Activated CD4-positive, CD25-positive, alpha-beta regulatory T cell treated with anti-CD3 and anti-CD28 coated beads, Interleukin-2, amount 50 U/mL, for 16 hours (primary cell): ENCODE results near the gene IRF7.
"Not testable (repeated sequence)": the region's sequence is repeated elsewhere in the genome, so short reads cannot be mapped to it uniquely, and the experiment has no call there.

Experiments used
- DNase-seq: peaks from one replicate; pipeline ENCODE4 v3.0.0-alpha.2; 2020; ENCODE audit warnings: low read depth, low spot score

Gene IRF7

GRCh38 chr11:615504-616319, at the start of gene IRF7:
TSS of gene IRF7 (minus strand) at chr11:615950. CDS start at chr11:615364, 586 bp downstream.
- DNase-seq = peak; percentile 75

DNA sequence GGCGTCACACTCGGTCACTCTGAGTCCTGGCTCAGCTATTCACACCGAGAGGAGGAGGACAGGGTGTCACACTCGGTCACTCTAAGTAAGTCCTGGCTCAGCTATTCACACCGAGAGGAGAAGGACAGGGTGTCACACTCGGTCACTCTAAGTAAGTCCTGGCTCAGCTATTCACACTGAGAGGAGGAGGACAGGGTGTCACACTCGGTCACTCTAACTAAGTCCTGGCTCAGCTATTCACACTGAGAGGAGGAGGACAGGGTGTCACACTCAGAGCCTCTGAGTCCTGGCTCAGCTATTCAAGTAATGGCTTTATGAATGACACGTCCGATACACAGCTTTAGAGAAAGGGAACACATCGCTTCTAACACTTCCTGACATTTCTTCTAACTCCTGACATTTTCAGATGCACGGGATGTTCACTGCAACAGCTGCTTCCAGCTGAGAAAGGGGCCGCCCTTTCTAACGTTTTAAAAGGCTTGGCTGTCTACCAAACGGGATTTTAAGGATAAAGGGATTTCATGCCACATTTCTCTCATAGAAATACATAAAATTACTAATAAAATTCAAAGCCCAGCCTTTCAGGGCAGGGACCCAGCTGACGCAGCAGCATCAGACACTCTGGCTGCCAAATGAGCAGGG, 49.4 kb upstream of the IRF7 start:
- DNase-seq = no peak

DNA sequence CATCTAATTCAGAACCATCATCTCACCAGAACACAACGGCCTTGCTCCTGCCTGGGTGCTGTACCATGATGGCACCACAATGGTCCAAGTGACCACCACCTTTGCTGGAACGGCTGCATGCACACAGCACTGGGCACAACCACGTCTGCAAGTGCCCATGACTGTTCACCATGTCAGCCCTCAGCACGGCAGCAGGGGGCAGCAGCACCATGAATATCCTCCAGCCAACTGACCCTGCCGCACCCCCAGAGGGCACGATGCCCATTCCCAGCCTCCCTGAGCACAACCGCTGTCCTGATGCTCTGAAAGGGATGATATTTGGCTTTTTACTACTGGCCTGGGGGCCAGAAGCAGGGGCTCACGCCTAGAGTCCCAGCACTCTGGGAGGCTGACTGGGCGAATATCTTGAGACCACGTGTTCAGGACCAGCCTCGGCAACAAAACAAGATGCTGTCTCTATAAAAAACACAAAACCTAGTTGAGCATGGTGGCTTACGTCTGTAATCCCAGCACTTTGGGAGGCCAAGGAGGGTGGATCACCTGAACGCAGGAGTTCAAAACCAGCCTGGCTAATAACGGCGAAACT, 47.0 kb upstream of the IRF7 start:
- no peak for DNase-seq

DNA sequence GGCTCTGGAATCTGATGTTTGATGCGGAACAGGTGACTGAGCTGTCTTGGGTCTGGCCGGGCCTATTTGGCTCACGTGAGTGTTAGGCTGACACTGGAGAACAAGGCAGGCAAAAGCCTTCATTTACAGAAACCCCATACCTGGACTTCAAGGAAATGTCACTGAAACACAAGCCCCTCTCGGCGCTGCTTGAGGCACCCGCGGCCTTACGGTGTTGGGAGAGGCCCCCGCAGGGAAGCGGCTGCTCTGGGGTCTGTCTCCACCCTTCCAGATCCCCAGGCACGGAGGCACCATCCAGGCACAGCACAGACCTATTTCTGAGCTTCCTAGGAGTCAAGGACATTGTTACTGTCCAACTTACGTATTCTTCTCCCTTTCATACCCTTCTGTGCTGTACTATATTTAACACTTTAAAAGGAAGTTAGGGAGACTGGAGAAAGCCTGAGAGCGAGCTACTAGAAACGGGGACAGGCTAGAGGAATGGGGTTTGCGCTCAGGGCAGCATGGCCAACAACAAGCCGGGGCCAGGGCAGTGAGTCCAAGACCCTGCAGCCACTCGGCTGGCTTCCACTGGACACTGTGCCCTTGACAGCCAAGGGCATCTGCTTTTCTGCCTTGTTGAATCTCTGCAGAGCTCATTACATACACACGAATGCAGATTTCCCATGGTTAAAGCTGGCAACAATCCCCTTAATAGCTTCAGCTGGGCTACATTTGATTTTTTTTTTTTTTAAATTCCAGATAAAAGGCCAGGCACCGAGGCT, 45.1 kb upstream of the IRF7 start:
- DNase-seq = no peak

GRCh38 chr11:660281-660680, 44.5 kb upstream of the IRF7 start:
- no peak for DNase-seq

- no peak for DNase-seq
Observed at GRCh38 chr11:659532-660085, 43.9 kb upstream of the IRF7 start.

DNA sequence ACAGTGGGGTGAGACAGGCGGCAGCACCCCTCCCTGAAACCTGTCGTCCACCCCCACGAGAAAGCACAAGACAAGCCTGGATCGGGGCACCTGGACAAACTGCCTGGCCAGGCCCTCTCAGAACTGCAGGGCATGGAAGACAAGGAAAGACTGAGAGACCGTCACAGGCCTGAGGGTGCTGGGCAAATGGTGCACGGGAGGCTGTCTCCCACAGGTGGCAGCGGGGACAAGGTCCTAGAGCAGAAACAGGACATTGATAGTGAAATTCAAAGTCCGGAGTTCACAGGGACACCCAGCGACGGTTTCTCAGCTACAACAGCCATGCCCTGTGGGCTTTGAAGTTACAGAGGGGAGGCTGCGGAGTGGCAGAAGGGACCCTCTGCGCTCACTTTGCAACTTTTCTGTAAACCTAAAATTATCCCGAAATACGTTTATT, 42.0 kb upstream of the IRF7 start:
- no peak for DNase-seq

DNA sequence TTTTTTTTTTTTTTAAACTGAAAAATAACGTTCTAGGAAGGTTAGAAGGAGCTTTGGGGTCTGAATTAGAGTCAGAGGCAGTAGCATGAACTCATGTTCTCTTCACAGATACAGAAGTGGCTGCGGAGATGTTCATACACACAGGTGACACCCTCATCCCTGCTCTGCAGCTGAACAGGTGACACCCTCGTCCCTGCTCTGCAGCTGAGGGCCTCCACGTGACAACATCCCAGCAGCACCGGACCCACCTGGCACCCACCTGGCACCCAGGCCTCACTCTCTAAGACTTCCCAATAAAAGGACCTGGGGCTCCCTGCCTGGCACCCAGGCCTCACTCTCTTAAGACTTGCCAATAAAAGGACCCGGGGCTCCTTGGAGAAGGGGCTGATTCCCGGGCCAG, 41.1 kb upstream of the IRF7 start:
- DNase-seq = no peak

DNA sequence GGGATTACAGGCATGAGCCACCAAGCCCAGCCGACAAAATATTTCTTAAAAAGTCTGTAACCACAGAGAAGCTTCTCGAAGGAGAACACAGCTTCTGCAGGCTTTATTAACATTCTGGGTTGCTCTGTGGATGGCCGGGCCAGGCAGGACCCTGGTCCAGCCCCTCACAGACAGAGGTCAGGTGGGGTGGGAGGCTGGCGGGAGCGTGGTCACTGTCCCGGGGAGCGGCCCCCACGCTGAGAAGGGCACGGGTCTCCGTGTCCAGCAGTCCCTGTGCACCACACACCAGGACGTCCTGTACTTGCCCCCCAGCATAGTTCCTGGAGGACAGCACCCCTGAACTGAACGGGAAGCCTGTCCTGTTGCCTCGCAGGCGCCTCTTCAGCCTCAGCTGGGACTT, 40.7 kb upstream of the IRF7 start:
- DNase-seq = no peak

- no peak for DNase-seq
Observed at GRCh38 chr11:655036-655726, 39.4 kb upstream of the IRF7 start.

DNA sequence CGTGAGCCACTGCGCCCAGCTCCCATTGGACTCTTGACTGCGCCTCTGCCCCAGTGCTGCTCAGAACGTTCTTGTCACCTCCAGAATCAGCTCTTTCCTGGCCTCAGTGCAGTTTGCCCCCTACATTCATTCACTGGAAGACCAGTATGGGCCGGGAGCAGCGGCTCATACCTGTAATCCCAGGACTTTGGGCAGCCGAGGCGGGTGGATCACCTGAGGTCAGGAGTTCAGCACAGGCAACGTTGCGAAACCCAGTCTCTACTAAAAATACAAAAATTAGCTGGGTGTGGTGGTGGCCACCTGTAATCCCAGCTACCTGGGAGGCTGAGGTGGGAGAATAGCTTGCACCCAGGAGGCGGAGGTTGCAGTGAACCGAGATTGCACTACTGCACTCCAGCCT, 38.7 kb upstream of the IRF7 start:
- not testable (repeated sequence) for DNase-seq

DNA sequence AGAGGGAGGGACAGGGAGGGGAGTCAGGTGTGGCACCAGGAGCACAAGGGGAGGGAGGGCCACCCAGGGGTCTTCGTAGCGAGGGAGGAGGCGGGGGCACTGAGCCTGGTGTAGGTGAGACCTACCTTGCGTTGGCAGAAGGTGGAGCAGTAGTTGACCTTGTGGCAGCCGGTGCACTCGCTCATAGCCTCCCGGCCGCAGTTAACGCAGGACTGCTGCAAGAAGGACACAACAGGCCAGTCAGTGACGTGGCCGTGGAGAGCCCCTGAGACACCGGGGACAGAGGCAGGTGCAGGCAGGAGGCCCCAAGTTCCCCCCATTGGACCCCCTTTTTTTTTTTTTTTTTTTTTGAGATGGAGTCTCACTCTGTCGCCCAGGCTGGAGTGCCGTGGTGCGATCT, 38.1 kb upstream of the IRF7 start:
- no peak for DNase-seq

- DNase-seq = not testable (repeated sequence)
Observed at GRCh38 chr11:653136-653535, 37.4 kb upstream of the IRF7 start.

GRCh38 chr11:650482-650881, 34.7 kb upstream of the IRF7 start:
- no peak for DNase-seq

DNA sequence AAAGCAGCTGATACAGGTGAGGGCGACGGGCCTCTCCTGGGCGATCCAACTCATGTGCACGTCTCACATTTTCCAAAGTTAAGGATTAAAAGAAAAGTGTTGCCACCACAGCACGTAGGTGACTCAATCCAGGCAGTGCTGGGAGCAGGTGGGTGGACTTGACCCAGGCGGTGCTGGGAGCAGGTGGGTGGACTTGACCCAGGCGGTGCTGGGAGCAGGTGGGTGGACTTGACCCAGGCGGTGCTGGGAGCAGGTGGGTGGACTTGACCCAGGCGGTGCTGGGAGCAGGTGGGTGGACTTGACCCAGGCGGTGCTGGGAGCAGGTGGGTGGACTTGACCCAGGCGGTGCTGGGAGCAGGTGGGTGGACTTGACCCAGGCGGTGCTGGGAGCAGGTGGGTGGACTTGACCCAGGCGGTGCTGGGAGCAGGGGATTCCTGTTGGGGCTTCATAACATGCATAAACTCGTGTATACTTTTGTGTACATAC, 32.0 kb upstream of the IRF7 start:
- not testable (repeated sequence) for DNase-seq

- no peak for DNase-seq
Observed at GRCh38 chr11:646214-646613, 30.5 kb upstream of the IRF7 start.

GRCh38 chr11:645536-645935, 29.8 kb upstream of the IRF7 start:
- DNase-seq = no peak

DNA sequence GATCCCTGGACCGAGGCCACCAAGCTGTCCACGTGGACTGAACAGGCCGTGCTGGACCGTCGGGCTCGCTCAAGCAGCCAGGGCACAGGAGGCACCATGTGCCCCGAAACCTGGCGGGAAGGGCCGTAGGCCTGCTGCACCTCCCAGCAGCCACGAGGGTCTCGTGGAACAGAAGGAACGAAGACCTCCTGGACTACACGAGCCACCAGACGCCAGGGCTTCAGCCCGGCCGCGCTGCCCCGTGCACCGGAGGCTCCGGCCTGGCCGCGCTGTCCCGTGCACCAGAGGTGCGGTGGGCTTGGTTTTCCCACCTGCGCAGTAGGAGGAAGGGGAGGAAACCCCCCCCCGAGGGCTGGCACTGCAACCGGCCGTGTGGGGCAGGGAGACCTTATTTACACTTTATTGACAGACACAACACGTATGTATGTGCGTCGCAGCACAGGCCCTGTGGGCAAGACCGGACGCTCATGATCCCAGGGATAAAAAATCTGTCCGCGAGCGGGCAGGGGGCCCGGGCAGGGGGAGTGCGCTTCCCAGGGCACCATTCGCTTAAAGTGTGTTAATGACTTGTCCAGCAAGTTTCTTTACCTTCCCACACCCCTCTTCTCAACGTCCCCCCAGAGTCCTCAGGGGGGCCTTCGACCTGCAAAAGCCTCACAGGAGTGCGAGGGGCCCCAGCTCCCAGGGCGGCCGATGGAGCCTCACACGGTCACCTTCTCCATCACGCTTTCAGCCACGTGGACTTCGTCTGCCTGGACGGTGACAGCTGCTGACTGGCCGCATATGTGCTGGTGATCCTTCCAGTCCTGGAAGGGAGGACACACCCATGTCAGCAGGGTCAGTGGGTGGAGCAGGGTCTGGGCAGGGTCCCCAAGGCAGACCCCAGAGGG, 28.3 kb upstream of the IRF7 start:
- no peak for DNase-seq

GRCh38 chr11:643366-643765, 27.6 kb upstream of the IRF7 start:
- no peak for DNase-seq

GRCh38 chr11:641806-642370, 26.1 kb upstream of the IRF7 start:
- DNase-seq = no peak
